GM18502 (cell line): ENCODE data around the gene HLA-A.
"Not testable (repeated sequence)": the region's sequence is repeated elsewhere in the genome, so short reads cannot be mapped to it uniquely, and the experiment has no call there.

Experiments
- ATAC-seq: cut with Tn5 transposase; IDR thresholded peaks from one replicate; pipeline ENCODE4 v1.9.1; 2021; ENCODE audit warnings: mild to moderate bottlenecking; ENCODE audit not compliant: unreplicated experiment, poor library complexity

Gene HLA-A

DNA sequence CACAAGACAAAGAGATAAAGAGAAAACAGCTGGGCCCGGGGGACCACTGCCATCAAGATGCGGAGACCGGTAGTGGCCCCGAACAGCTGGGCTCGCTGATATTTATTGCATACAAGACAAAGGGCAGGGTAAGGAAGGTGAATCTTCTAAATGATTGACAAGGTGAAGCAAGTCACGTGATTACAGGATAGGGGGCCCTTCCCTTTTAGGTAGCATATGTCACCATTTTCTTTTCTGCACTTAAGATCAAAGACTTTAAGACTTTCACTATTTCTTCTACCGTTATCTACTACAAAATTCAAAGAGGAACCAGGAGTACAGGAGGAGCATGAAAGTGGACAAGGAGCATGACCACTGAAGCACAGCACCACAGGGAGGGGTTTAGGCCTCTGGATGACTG, 12.3 kb upstream of the HLA-A start:
- ATAC-seq = not testable (repeated sequence)

GRCh38 chr6:29933955-29934354, 8.4 kb upstream of the HLA-A start:
- no peak for ATAC-seq

- no peak for ATAC-seq
These were observed 6.9 kb upstream of the HLA-A start for GRCh38 chr6:29935273-29935955.

GRCh38 chr6:29938746-29939508, 3.4 kb upstream of the HLA-A start:
- no peak for ATAC-seq

DNA sequence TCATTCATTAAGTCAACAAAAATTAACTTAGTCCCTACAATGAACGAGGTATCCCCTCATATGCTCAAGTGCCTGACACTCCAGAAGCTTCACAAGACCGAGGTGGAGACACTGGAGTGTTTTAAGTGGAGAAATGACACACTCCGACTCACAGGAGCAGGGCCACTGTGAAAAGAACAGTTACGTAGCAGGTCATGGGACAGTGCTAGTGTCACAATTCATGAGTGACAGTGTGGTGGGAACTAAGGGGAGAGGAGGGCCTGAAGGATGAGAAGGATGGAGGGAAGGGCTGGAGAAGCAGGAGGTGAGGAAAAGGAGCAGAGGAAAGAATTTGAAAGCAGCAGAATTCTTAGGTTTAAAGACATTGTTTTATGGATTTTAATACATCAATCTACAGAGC, 1.3 kb upstream of the HLA-A start:
- ATAC-seq = no peak

GRCh38 chr6:29941471-29941870, 861 bp upstream of the HLA-A start:
- ATAC-seq = no peak

DNA sequence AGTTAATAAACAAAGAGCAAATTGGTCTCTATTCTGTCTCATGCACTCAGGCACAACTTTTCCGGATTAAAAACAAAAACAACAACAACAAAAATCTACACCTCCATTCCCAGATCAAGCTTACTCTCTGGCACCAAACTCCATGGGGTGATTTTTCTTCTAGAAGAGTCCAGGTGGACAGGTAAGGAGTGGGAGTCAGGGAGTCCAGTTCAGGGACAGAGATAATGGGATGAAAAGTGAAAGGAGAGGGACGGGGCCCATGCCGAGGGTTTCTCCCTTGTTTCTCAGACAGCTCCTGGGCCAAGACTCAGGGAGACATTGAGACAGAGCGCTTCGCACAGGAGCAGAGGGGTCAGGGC, 437 bp upstream of the HLA-A start:
- no peak for ATAC-seq

DNA sequence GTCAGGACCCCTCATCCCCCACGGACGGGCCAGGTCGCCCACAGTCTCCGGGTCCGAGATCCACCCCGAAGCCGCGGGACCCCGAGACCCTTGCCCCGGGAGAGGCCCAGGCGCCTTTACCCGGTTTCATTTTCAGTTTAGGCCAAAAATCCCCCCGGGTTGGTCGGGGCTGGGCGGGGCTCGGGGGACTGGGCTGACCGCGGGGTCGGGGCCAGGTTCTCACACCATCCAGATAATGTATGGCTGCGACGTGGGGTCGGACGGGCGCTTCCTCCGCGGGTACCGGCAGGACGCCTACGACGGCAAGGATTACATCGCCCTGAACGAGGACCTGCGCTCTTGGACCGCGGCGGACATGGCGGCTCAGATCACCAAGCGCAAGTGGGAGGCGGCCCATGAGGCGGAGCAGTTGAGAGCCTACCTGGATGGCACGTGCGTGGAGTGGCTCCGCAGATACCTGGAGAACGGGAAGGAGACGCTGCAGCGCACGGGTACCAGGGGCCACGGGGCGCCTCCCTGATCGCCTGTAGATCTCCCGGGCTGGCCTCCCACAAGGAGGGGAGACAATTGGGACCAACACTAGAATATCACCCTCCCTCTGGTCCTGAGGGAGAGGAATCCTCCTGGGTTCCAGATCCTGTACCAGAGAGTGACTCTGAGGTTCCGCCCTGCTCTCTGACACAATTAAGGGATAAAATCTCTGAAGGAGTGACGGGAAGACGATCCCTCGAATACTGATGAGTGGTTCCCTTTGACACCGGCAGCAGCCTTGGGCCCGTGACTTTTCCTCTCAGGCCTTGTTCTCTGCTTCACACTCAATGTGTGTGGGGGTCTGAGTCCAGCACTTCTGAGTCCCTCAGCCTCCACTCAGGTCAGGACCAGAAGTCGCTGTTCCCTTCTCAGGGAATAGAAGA, 978 bp downstream of the HLA-A start:
- ATAC-seq = peak; percentile 3

DNA sequence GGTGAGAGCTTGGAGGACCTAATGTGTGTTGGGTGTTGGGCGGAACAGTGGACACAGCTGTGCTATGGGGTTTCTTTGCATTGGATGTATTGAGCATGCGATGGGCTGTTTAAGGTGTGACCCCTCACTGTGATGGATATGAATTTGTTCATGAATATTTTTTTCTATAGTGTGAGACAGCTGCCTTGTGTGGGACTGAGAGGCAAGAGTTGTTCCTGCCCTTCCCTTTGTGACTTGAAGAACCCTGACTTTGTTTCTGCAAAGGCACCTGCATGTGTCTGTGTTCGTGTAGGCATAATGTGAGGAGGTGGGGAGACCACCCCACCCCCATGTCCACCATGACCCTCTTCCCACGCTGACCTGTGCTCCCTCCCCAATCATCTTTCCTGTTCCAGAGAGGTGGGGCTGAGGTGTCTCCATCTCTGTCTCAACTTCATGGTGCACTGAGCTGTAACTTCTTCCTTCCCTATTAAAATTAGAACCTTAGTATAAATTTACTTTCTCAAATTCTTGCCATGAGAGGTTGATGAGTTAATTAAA, 3.0 kb downstream of the HLA-A start:
- no peak for ATAC-seq

- no peak for ATAC-seq
These were observed 4.1 kb downstream of the HLA-A start for GRCh38 chr6:29946223-29947076.

DNA sequence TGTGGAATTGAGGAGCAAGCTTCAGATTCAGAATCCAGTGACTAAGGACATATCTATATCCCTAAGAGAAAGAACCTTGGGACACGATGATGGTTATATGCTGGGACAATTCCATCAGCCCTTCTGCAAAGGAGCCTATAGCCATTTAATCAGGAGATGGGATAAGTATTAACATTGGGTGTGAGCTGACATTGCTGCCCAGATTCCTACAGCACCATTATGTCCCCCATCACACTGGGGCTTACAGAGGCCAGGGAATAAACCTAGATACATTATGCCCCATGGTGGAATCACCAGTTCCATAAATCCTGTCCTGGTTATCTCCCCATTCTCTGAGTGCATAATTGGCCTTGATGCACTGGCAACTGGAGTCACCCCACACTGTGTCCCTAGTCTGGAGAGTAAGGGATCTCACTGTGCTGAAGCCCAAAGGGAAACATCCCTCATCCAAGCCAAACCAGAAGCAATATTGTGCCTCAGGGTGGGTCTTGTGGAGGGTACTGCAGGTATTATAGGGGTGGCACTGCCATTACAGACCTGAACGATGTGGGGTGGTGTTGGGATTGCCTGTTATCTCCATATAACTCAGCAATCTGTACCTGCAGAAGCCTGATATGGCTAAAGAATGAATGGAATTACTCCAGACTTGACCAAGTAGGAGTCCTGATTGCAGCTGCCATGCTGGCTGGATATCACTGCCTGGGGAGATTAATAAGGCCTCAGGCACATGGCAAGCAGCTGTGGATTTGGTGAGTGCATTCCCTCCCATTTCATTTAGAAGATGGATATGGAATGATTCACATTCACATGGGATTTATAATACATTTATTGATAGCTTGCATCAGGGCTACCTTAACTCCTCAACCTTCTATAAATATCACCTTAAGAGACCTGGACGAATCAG, 5.0 kb downstream of the HLA-A start:
- no peak for ATAC-seq

- no peak for ATAC-seq
These were observed 5.9 kb downstream of the HLA-A start for GRCh38 chr6:29948277-29948676.

DNA sequence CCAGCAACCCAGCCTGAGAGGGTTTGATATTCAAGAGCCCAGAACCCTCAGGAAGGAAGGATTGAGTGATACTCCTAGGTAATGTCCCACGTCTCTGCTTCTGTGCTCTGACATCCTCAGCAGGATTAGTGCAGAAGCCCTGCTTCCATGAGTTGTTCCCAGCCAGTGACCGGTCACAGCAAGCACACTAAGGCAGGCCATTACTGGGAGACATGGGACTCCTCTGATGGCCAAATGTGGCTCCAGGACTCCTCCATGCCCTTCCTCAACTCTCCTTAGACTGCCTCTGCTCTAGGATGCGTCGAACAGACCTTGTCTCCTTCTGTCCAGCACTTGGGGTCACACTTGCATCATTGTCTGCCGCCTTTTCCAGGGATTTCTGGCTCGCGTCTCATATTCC, 7.6 kb downstream of the HLA-A start:
- no peak for ATAC-seq

- no peak for ATAC-seq
These were observed 9.6 kb downstream of the HLA-A start for GRCh38 chr6:29951882-29952281.

GRCh38 chr6:29953001-29953441, 10.7 kb downstream of the HLA-A start:
- no peak for ATAC-seq

- ATAC-seq = no peak
These were observed 11.4 kb downstream of the HLA-A start for GRCh38 chr6:29953686-29954085.

GRCh38 chr6:29954272-29954671, 11.9 kb downstream of the HLA-A start:
- no peak for ATAC-seq

GRCh38 chr6:29955783-29956182, 13.5 kb downstream of the HLA-A start:
- no peak for ATAC-seq

- ATAC-seq = no peak
These were observed 14.2 kb downstream of the HLA-A start for GRCh38 chr6:29956518-29956917.
